NT2/D1 (cell line): ENCODE measurements around the gene NHSL1.

Experiments
- SUZ12 ChIP-seq: IDR thresholded peaks from 2 replicates; pipeline ENCODE4 v1.6.1; 2011; ENCODE audit not compliant: insufficient read length, insufficient read depth; ENCODE audit errors: extremely low read depth
- YY1 ChIP-seq: IDR thresholded peaks from 2 replicates; pipeline ENCODE4 v1.6.1; 2011; ENCODE audit not compliant: insufficient read length, insufficient read depth

DNA sequence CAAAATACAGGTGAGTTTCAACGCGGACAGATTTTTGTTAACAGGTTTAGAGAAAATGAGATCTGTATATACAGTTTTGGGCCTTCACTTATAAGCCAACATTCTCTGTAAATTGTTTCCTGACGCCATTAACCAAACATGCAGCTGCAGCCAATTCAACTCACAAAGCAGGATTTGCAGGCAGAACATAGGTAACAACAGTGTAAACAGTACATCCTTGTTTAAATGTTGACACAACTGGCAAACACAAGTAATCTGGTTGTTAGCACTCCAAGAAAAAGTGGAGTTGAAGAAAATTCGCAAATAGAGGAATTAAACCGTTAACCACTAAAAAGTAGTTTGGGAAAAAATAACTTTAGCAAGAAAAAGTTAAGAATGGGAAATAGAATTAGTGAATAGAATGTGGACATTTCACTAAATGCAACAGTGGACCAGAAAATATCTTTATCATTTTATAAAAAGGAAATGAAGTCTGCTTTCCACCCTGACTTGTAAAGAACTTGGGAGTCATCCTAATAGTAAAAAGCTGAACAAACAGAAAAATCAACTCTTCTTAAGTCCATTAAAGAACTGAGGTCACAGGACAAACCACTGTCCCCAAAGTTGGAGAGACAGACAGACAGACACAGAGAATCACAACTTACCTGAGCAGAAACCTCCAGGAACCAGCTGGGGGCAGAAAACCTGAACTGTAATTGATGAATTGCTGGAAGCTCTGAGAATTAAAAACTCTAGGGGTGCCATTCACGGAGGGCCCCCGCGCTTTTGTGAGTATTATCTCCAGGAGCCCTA is 111.5 kb downstream of the NHSL1 start:
- TF ChIP-seq YY1, result no peak
- no peak for TF ChIP-seq SUZ12
